ENCODE results near the gene PCYT2. TPM values are rescaled to one million over a fixed set of nuclear protein-coding genes. Genes with fewer than 3 reads are reported as not detected.

PCYT2 gene
- total RNA-seq, 2 experiments from 2014 or later = 28.8 to 29.7 TPM

GRCh38 chr17:81914103-81914850 is 3.1 kb upstream of the PCYT2 start:
- CTCF ChIA-PET = no interaction called here
- no peaks in the 10 kb centered on the region for H3K27me3 Mint-ChIP-seq
- POLR2A ChIA-PET = no interaction called here
- DNase-seq = no peak
- H3K27ac Mint-ChIP-seq = no peak overlapping the region
- H3K4me1 Mint-ChIP-seq (ENCODE audit: low read depth) = peaks cover 26% of the 10 kb centered on the region
- H3K36me3 Mint-ChIP-seq = peaks cover 26% of the 10 kb centered on the region
- H3K4me3 Mint-ChIP-seq = no peak overlapping the region
- intact Hi-C loops (cut with micrococcal nuclease) = loop anchor here (5.0 kb wide), 2 partner anchors 42 to 48 kb away; partner anchors contain the start of genes ARHGDIA and NOTUM
- H3K9me3 Mint-ChIP-seq = no peaks in the 10 kb centered on the region

GRCh38 chr17:81913394-81914102 is 2.3 kb upstream of the PCYT2 start:
- POLR2A ChIA-PET = no interaction called here
- H3K27me3 Mint-ChIP-seq = no peaks in the 10 kb centered on the region
- intact Hi-C loops (cut with micrococcal nuclease) = loop anchor here (5.0 kb wide), 2 partner anchors 41 to 49 kb away; partner anchors contain the start of genes ARHGDIA and NOTUM
- no peaks in the 10 kb centered on the region for H3K9me3 Mint-ChIP-seq
- H3K4me3 Mint-ChIP-seq = no peak overlapping the region
- peaks cover 24% of the 10 kb centered on the region for H3K4me1 Mint-ChIP-seq (ENCODE audit: low read depth)
- peaks cover 27% of the 10 kb centered on the region for H3K36me3 Mint-ChIP-seq
- DNase-seq = no peak
- H3K27ac Mint-ChIP-seq = no peak overlapping the region
- CTCF ChIA-PET = interaction anchor here (0.6 to 0.7 kb wide), 2 partner anchors 22 to 106 kb away, joined by 3 to 4 read pairs; partner anchors contain the start of gene ANAPC11

DNA sequence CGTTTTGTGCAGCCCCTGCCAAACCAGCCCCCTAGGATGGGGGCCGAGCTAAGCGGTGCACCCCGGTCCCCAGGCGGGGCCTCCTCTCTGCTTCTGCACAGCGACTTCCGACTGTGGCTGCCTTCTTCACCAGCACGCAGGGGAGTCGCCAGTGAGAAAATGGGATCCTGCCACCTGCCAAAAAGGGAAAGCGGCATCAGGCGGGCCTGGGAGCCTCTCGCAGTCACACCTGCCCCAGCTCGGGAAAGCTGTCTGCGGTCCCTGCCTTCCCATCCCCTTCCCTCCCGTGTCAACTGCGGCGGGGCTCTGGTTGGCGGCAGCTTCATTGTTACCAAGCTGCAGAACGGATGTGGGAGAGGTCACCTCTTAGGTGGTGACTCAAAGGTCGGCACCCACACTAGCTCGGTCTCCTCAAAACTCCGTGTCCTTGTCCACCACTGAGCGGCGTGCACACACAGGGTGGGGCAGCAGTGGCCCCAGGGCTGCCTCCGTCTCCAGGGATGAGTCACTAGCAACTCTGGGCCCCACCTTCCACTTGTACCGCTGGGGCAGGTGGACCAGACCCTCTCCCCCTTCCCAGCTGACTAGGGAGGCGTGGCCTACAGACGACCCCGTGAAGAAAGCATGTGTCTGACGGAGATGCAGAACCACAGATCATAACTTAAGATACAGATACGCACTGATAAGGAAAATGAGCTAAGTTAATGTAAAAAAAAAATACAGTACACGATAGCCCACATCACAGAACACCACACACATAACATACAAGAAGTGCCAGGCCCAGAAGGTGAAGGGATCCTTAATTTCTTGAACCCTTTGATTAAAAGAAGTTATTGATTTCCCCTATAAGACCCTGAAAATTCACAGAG is 1.5 kb upstream of the PCYT2 start:
- DNase-seq = no peak
- CTCF ChIA-PET = interaction anchor here (0.6 to 0.7 kb wide), 2 partner anchors 21 to 107 kb away, joined by 3 to 4 read pairs; partner anchors contain the start of gene ANAPC11
- no peak overlapping the region for H3K27ac Mint-ChIP-seq
- intact Hi-C loops (cut with micrococcal nuclease) = loop anchor here (5.0 kb wide), 2 partner anchors 40 to 50 kb away; partner anchors contain the start of genes ARHGDIA and NOTUM
- H3K36me3 Mint-ChIP-seq = peaks cover 29% of the 10 kb centered on the region
- no peaks in the 10 kb centered on the region for H3K27me3 Mint-ChIP-seq
- H3K4me3 Mint-ChIP-seq = no peak overlapping the region
- POLR2A ChIA-PET = no interaction called here
- H3K9me3 Mint-ChIP-seq = no peaks in the 10 kb centered on the region
- peaks cover 19% of the 10 kb centered on the region for H3K4me1 Mint-ChIP-seq (ENCODE audit: low read depth)

DNA sequence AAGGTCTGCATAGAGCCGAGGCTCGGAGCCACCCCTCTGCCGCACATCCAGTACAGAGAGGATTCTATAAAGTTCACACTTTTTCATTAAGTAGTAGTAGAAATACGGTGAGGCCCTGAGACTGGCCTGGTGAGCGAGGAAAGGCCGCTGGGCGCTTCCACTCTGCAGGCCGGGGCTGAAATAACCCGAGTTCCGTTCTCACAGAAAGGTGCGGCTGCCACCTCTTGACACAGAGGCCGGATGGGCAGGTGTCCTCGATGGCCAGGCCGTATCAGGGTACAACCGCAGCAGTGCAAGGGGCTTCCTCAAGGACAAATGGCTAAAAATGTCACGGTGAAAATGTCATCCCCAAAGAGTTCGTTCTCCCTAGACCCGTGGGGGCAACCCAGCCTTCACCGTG is 770 bp upstream of the PCYT2 start:
- intact Hi-C loops (cut with micrococcal nuclease) = loop anchor here (5.0 kb wide), 2 partner anchors 40 to 50 kb away; partner anchors contain the start of genes ARHGDIA and NOTUM
- peaks cover 27% of the 10 kb centered on the region for H3K36me3 Mint-ChIP-seq
- H3K27me3 Mint-ChIP-seq = no peaks in the 10 kb centered on the region
- H3K4me1 Mint-ChIP-seq (ENCODE audit: low read depth) = peaks cover 15% of the 10 kb centered on the region
- H3K27ac Mint-ChIP-seq = no peak overlapping the region
- DNase-seq = no peak
- POLR2A ChIA-PET = interaction anchor here (1.1 kb wide), 1 partner anchor 14 kb away, joined by 3 read pairs; no protein-coding TSS in a partner anchor
- CTCF ChIA-PET = no interaction called here
- no peak overlapping the region for H3K4me3 Mint-ChIP-seq
- H3K9me3 Mint-ChIP-seq = no peaks in the 10 kb centered on the region

DNA sequence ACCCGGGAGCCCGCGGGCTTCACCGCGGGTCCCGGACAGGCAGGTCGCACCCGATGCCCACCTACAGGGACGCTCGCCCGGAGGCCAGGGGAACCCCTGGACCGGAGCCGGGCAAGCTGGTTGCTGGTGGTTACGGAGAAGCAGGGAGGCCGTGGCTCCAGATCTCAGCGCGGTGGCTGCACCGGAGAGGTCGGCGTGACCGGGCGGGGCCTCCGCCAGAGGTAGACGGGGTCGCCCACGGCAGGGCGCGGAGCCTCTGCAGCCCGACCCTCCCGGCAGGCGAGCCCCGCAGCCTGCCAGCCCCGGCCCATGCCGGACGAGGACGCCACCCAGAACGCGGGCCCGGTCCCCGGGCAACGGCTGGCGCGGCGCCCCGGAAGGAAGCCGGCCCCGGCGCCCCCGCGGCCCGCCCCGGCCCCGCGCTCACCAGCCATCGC is 341 bp downstream of the PCYT2 start:
- Mint-ChIP-seq H3K36me3 (peaks cover 22% of the 10 kb centered on the region), H3K9me3 (no peaks in the 10 kb centered on the region)
- CTCF ChIA-PET = no interaction called here

GRCh38 chr17:81909966-81910839 is 996 bp downstream of the PCYT2 start:
- no peak overlapping the region for H3K27ac Mint-ChIP-seq
- DNase-seq = no peak
- peak overlapping the region; percentile 85 for H3K4me3 Mint-ChIP-seq
- peaks cover 18% of the 10 kb centered on the region for H3K36me3 Mint-ChIP-seq
- H3K4me1 Mint-ChIP-seq (ENCODE audit: low read depth) = peaks cover 4% of the 10 kb centered on the region
- ChIA-PET CTCF (interaction anchor here (0.9 kb wide), 1 partner anchor 40 kb away, joined by 4 read pairs; no protein-coding TSS in a partner anchor), POLR2A (no interaction called here)
- H3K27me3 Mint-ChIP-seq = no peaks in the 10 kb centered on the region
- no peaks in the 10 kb centered on the region for H3K9me3 Mint-ChIP-seq
- intact Hi-C loops (cut with micrococcal nuclease) = loop anchor here (5.0 kb wide), 2 partner anchors 38 to 52 kb away; partner anchors contain the start of genes ARHGDIA and NOTUM

More for the DNA sequence above, 341 bp downstream of the PCYT2 start:
- Mint-ChIP-seq H3K4me3 (peak overlapping the region; percentile 85), H3K27me3 (no peaks in the 10 kb centered on the region), H3K4me1 (ENCODE audit: low read depth) (peaks cover 7% of the 10 kb centered on the region), H3K27ac (no peak overlapping the region)
- intact Hi-C loops (cut with micrococcal nuclease) = loop anchor here (5.0 kb wide), 2 partner anchors 39 to 51 kb away; partner anchors contain the start of genes ARHGDIA and NOTUM
- no peak for DNase-seq
- POLR2A ChIA-PET = interaction anchor here (0.6 to 0.7 kb wide), 2 partner anchors 20 to 45 kb away, joined by 3 read pairs; partner anchors contain the start of genes ALYREF and ANAPC11

- ChIA-PET CTCF (interaction anchor here (0.9 kb wide), 1 partner anchor 39 kb away, joined by 4 read pairs; no protein-coding TSS in a partner anchor), POLR2A (no interaction called here)
- intact Hi-C loops (cut with micrococcal nuclease) = no loop called here
- H3K36me3 Mint-ChIP-seq = peaks cover 15% of the 10 kb centered on the region
- peaks cover 4% of the 10 kb centered on the region for H3K4me1 Mint-ChIP-seq (ENCODE audit: low read depth)
- no peak overlapping the region for H3K27ac Mint-ChIP-seq
- no peak for DNase-seq
- peak overlapping the region; percentile 12 for H3K4me3 Mint-ChIP-seq
- no peaks in the 10 kb centered on the region for H3K27me3 Mint-ChIP-seq
- no peaks in the 10 kb centered on the region for H3K9me3 Mint-ChIP-seq
These were observed 2.0 kb downstream of the PCYT2 start for GRCh38 chr17:81909231-81909630.

- Mint-ChIP-seq H3K4me1 (ENCODE audit: low read depth) (peaks cover 4% of the 10 kb centered on the region), H3K27ac (no peak overlapping the region), H3K27me3 (no peaks in the 10 kb centered on the region), H3K4me3 (no peak overlapping the region), H3K36me3 (peaks cover 15% of the 10 kb centered on the region), H3K9me3 (no peaks in the 10 kb centered on the region)
- CTCF ChIA-PET = interaction anchor here (0.9 kb wide), 1 partner anchor 39 kb away, joined by 4 read pairs; no protein-coding TSS in a partner anchor
- intact Hi-C loops (cut with micrococcal nuclease) = no loop called here
- POLR2A ChIA-PET = interaction anchor here (1.0 kb wide), 1 partner anchor 8 kb away, joined by 3 read pairs; no protein-coding TSS in a partner anchor
- DNase-seq = no peak
These were observed 2.4 kb downstream of the PCYT2 start for GRCh38 chr17:81908793-81909192.

GRCh38 chr17:81907219-81908145 is 3.7 kb downstream of the PCYT2 start:
- peaks cover 7% of the 10 kb centered on the region for H3K36me3 Mint-ChIP-seq
- ChIA-PET CTCF (no interaction called here), POLR2A (interaction anchor here (1.0 kb wide), 1 partner anchor 9 kb away, joined by 3 read pairs; no protein-coding TSS in a partner anchor)
- no peaks in the 10 kb centered on the region for H3K27me3 Mint-ChIP-seq
- peaks cover 4% of the 10 kb centered on the region for H3K4me1 Mint-ChIP-seq (ENCODE audit: low read depth)
- no peak for DNase-seq
- H3K9me3 Mint-ChIP-seq = no peaks in the 10 kb centered on the region
- H3K27ac Mint-ChIP-seq = no peak overlapping the region
- intact Hi-C loops (cut with micrococcal nuclease) = no loop called here
- H3K4me3 Mint-ChIP-seq = no peak overlapping the region

Measured in activated CD4-positive, alpha-beta memory T cell treated with anti-CD3 and anti-CD28 coated beads for 36 hours (primary cell).